Right ventricle myocardium inferior (tissue), 1 donor: Measurements from ENCODE around the gene RPGRIP1L. TPM values are rescaled to one million over a fixed set of nuclear protein-coding genes. Genes with fewer than 3 reads are reported as not detected.

Source experiments
- ATAC-seq: fragments of 200-7000 bp; cut with Tn5 transposase; one replicate; pipeline ENCODE4 v1.9.1; 2020; ENCODE audit warnings: mild to moderate bottlenecking, moderate library complexity
- DNase-seq: peaks from one replicate; pipeline ENCODE4 v3.0.0; 2021; ENCODE audit errors: missing footprints
- intact Hi-C: fragments of 100-400 bp; cut with DNase I; formaldehyde crosslinking; loops from one replicate; pipeline ENCODE4 v1.11.0; 2022
- total RNA-seq: library from RNA; stranded (reverse); fragmentation: NEBNext Ultra II Directional; extraction: Animal tissue kit (Norgen Biotek cat#: 25700); gene quantifications from one replicate; pipeline ENCODE4 v1.2.1, GENCODE V29; 2021
- donor health status: DM: no; HTN: yes; CAD: no; lungs with severe emphysema.

Gene RPGRIP1L
- total RNA-seq, 1 donor from 2014 or later, result 2.1 TPM

- DNase-seq (no peak), ATAC-seq (no peak)
- intact Hi-C loops, result no loop called here
Observed at GRCh38 chr16:53673189-53673588, 30.5 kb downstream of the RPGRIP1L start.

GRCh38 chr16:53672461-53672860 lies 31.2 kb downstream of the RPGRIP1L start:
- intact Hi-C loops, result no loop called here
- ATAC-seq (no peak), DNase-seq (no peak)

GRCh38 chr16:53668869-53669268 lies 34.8 kb downstream of the RPGRIP1L start:
- ATAC-seq (no peak), DNase-seq (no peak)
- intact Hi-C loops, result no loop called here

GRCh38 chr16:53666786-53667415 lies 36.8 kb downstream of the RPGRIP1L start:
- intact Hi-C loops, result no loop called here
- no peak for ATAC-seq
- no peak for DNase-seq

- ATAC-seq (no peak), DNase-seq (no peak)
- intact Hi-C loops, result no loop called here
Observed at GRCh38 chr16:53664724-53665345, 38.8 kb downstream of the RPGRIP1L start.

- DNase-seq (no peak), ATAC-seq (no peak)
- intact Hi-C loops, result no loop called here
Observed at GRCh38 chr16:53662072-53662471, 41.6 kb downstream of the RPGRIP1L start.

GRCh38 chr16:53654946-53655345 lies 48.7 kb downstream of the RPGRIP1L start:
- DNase-seq, result no peak
- intact Hi-C loops, result no loop called here
- no peak for ATAC-seq

- DNase-seq, result no peak
- intact Hi-C loops, result no loop called here
Observed at GRCh38 chr16:53651357-53651756, 52.3 kb downstream of the RPGRIP1L start.

GRCh38 chr16:53646506-53646905 lies 57.2 kb downstream of the RPGRIP1L start:
- intact Hi-C loops, result no loop called here
- DNase-seq, result no peak
- ATAC-seq, result no peak

More at GRCh38 chr16:53651357-53651756, 52.3 kb downstream of the RPGRIP1L start:
- ATAC-seq, result no peak

GRCh38 chr16:53643474-53643873 lies 60.2 kb downstream of the RPGRIP1L start:
- ATAC-seq (no peak), DNase-seq (no peak)
- intact Hi-C loops, result no loop called here

GRCh38 chr16:53642094-53642493 lies 61.6 kb downstream of the RPGRIP1L start:
- no peak for ATAC-seq
- DNase-seq, result no peak
- intact Hi-C loops, result no loop called here

GRCh38 chr16:53636978-53637377 lies 66.7 kb downstream of the RPGRIP1L start:
- no peak for DNase-seq
- no peak for ATAC-seq
- intact Hi-C loops, result no loop called here

- intact Hi-C loops, result no loop called here
- ATAC-seq (no peak), DNase-seq (no peak)
Observed at GRCh38 chr16:53632526-53632925, 71.1 kb downstream of the RPGRIP1L start.

- intact Hi-C loops, result no loop called here
- ATAC-seq, result no peak
Observed at GRCh38 chr16:53631236-53632025, 72.2 kb downstream of the RPGRIP1L start.

GRCh38 chr16:53629607-53630312 lies 73.9 kb downstream of the RPGRIP1L start:
- intact Hi-C loops, result no loop called here

More at GRCh38 chr16:53631236-53632025, 72.2 kb downstream of the RPGRIP1L start:
- no peak for DNase-seq

GRCh38 chr16:53629151-53629550 lies 74.5 kb downstream of the RPGRIP1L start:
- ATAC-seq (no peak), DNase-seq (no peak)
- intact Hi-C loops, result no loop called here

More at GRCh38 chr16:53629607-53630312, 73.9 kb downstream of the RPGRIP1L start:
- ATAC-seq, result no peak
- no peak for DNase-seq

GRCh38 chr16:53626811-53627210 lies 76.8 kb downstream of the RPGRIP1L start:
- intact Hi-C loops, result no loop called here
- ATAC-seq (no peak), DNase-seq (no peak)

GRCh38 chr16:53626161-53626560 lies 77.5 kb downstream of the RPGRIP1L start:
- ATAC-seq, result no peak
- intact Hi-C loops, result no loop called here
- no peak for DNase-seq

- DNase-seq (no peak), ATAC-seq (no peak)
- intact Hi-C loops, result no loop called here
Observed at GRCh38 chr16:53625221-53625620, 78.4 kb downstream of the RPGRIP1L start.
